Measurements from ENCODE around the gene CEP41. TPM values are rescaled to one million over a fixed set of nuclear protein-coding genes. Genes with fewer than 3 reads are reported as not detected.

The CEP41 gene
- polyA plus RNA-seq, 1 donor (not counting 4 experiments of a cell fraction or from before 2014, with no cell fraction given), result 13.4 TPM

DNA sequence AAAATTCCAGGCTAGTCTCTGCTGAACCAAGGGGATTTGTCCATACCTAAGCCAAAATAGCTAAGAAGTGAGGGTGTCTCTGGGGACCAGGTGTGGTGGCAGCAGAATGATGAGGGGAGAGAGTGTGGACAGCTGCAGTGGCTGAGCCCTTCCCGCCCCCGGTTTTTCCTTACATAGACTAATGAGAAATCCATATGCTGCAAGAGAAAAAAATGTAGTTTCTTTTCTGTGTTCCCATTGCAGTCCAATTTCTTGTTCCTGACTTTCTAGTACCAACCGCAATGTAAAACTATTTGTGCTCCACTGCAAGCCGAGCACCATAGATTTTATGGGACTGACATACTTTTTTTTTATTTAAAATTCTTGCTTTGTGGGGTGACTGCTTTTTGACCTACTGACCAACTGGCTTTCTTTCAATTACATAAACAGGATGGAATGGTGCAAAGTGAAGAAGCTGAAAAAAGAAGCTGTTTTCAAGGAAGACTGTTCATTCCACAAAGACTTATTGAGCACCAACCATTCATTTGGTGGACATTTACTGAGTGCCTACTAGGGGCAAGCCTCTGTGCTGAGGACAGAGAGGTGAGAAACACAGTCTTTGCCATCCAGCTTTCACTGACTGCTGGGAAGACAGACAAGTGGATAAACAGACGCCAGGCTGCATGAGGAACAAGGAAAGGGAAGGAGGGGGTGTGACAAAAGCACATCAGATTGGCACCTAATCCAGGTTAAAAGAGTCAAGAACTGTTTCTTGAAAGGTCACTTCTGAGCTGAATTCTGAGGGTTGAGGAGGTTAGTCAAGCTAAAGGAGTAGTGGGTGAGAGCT is 9.8 kb downstream of the CEP41 start:
- DNase-seq (ENCODE audit: low read depth, low spot score) (no peak), FAIRE-seq (no peak)
- Histone ChIP-seq H3K4me2 (ENCODE audit: control insufficient read depth, extremely low read depth, insufficient read depth, low read depth, low read length) (no peak overlapping the region), H3K4me1 (ENCODE audit: control insufficient read depth, extremely low read depth, insufficient read depth, low read length) (peaks cover 20% of the 10 kb centered on the region), H3K9me1 (ENCODE audit: control insufficient read depth, extremely low read depth, insufficient read depth, low read length) (no peaks in the 10 kb centered on the region), H4K20me1 (ENCODE audit: control insufficient read depth, extremely low read depth, insufficient read depth, low read length) (no peaks in the 10 kb centered on the region), H3K9ac (ENCODE audit: control insufficient read depth, extremely low read depth, insufficient read depth, low read length) (no peak overlapping the region), H3K4me3 (ENCODE audit: control insufficient read depth in 2 of 3, extremely low read depth in 1 of 3, insufficient read depth in 2 of 3, low read depth in 1 of 3, low read length in 3 of 3) (no peak overlapping the region), H3K9me3 (ENCODE audit: control insufficient read depth, low read depth, low read length) (no peaks in the 10 kb centered on the region), H3K27me3 (ENCODE audit: control insufficient read depth, extremely low read depth, insufficient read depth, low read length) (no peaks in the 10 kb centered on the region), H2AFZ (ENCODE audit: control insufficient read depth, low read length) (no peak overlapping the region), H3K27ac (ENCODE audit: control insufficient read depth, insufficient read depth, low read length) (no peak overlapping the region), H3K36me3 (ENCODE audit: control insufficient read depth in 2 of 2, extremely low read depth in 1 of 2, insufficient read depth in 2 of 2, low read length in 2 of 2) (no peaks in the 10 kb centered on the region), H3K79me2 (ENCODE audit: control insufficient read depth, insufficient read depth, low read length) (no peaks in the 10 kb centered on the region)
- dilution Hi-C loops (cut with MboI; ENCODE audit: extremely low pct_ligation_motif_present, low sequenced_read_pairs), result no loop called here
- TF ChIP-seq, protein P1, sequence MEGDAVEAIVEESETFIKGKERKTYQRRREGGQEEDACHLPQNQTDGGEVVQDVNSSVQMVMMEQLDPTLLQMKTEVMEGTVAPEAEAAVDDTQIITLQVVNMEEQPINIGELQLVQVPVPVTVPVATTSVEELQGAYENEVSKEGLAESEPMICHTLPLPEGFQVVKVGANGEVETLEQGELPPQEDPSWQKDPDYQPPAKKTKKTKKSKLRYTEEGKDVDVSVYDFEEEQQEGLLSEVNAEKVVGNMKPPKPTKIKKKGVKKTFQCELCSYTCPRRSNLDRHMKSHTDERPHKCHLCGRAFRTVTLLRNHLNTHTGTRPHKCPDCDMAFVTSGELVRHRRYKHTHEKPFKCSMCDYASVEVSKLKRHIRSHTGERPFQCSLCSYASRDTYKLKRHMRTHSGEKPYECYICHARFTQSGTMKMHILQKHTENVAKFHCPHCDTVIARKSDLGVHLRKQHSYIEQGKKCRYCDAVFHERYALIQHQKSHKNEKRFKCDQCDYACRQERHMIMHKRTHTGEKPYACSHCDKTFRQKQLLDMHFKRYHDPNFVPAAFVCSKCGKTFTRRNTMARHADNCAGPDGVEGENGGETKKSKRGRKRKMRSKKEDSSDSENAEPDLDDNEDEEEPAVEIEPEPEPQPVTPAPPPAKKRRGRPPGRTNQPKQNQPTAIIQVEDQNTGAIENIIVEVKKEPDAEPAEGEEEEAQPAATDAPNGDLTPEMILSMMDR (optimal IDR thresholded peaks at IDR 0.05 in 1 of 3, IDR thresholded peaks at IDR 0.05 in 1 of 3, conservative IDR thresholded peaks at IDR 0.05 in 1 of 3; ENCODE audit: extremely low read depth in 1 of 3, insufficient read depth in 2 of 3, low read length in 3 of 3), result no peak
- no peak for TF ChIP-seq EZH2 (IDR thresholded peaks at IDR 0.05; ENCODE audit: low read length)

DNA sequence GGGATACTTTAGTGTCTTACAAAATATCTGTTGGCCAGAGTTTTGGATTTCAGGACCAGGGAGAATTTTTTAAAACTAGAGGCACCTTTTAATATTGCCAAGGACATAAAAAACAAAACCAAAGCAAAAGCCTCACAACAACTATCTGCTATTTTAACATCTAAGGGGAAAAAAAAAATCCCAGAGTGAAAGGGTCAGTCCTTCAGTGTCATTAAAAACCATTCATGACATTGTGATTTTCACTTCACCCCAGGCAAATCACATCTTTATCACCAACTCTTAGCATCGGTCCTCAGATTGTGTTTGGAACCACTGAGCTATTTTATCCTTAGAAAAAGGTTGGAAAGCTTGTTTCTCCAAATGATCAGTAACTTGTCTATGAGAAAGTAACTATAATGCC is 10.7 kb downstream of the CEP41 start:
- H4K20me1 ChIP-seq (ENCODE audit: control insufficient read depth, extremely low read depth, insufficient read depth, low read length), result no peaks in the 10 kb centered on the region
- TF ChIP-seq, protein P1 (optimal IDR thresholded peaks at IDR 0.05 in 1 of 3, IDR thresholded peaks at IDR 0.05 in 1 of 3, conservative IDR thresholded peaks at IDR 0.05 in 1 of 3; ENCODE audit: extremely low read depth in 1 of 3, insufficient read depth in 2 of 3, low read length in 3 of 3), result no peak
- no peak for TF ChIP-seq EZH2 (IDR thresholded peaks at IDR 0.05; ENCODE audit: low read length)
- no peaks in the 10 kb centered on the region for H3K9me1 ChIP-seq (ENCODE audit: control insufficient read depth, extremely low read depth, insufficient read depth, low read length)

More for the DNA sequence above, 10.7 kb downstream of the CEP41 start:
- Histone ChIP-seq H3K79me2 (ENCODE audit: control insufficient read depth, insufficient read depth, low read length) (no peaks in the 10 kb centered on the region), H2AFZ (ENCODE audit: control insufficient read depth, low read length) (no peak overlapping the region), H3K27me3 (ENCODE audit: control insufficient read depth, extremely low read depth, insufficient read depth, low read length) (no peaks in the 10 kb centered on the region), H3K9ac (ENCODE audit: control insufficient read depth, extremely low read depth, insufficient read depth, low read length) (no peak overlapping the region), H3K4me1 (ENCODE audit: control insufficient read depth, extremely low read depth, insufficient read depth, low read length) (peaks cover 14% of the 10 kb centered on the region), H3K36me3 (ENCODE audit: control insufficient read depth in 2 of 2, extremely low read depth in 1 of 2, insufficient read depth in 2 of 2, low read length in 2 of 2) (no peaks in the 10 kb centered on the region), H3K27ac (ENCODE audit: control insufficient read depth, insufficient read depth, low read length) (no peak overlapping the region), H3K9me3 (ENCODE audit: control insufficient read depth, low read depth, low read length) (no peaks in the 10 kb centered on the region), H3K4me2 (ENCODE audit: control insufficient read depth, extremely low read depth, insufficient read depth, low read depth, low read length) (no peak overlapping the region), H3K4me3 (ENCODE audit: control insufficient read depth in 2 of 3, extremely low read depth in 1 of 3, insufficient read depth in 2 of 3, low read depth in 1 of 3, low read length in 3 of 3) (no peak overlapping the region)
- no peak for FAIRE-seq
- dilution Hi-C loops (cut with MboI; ENCODE audit: extremely low pct_ligation_motif_present, low sequenced_read_pairs), result no loop called here
- DNase-seq (ENCODE audit: low read depth, low spot score), result no peak
